DOHH2 (cell line): Measurements from ENCODE around the gene VANGL2.

Experiments used
- EZH2phosphoT487 ChIP-seq: fragments of 200-600 bp; sonication (generic); IDR thresholded peaks from 2 replicates; pipeline ENCODE4 v1.6.1; 2017; ENCODE audit warnings: borderline replicate concordance, mild to moderate bottlenecking, antibody characterized with exemption, low read length, moderate library complexity, mixed read lengths
- TF ChIP-seq, protein P1 (sequence below): fragments of 200-600 bp; sonication (generic); IDR thresholded peaks from one replicate; pipeline ENCODE4 v1.5.1; 2014; ENCODE audit warnings: antibody characterized with exemption, mild to moderate bottlenecking, low read depth, low read length; ENCODE audit not compliant: poor library complexity, severe bottlenecking

DNA sequence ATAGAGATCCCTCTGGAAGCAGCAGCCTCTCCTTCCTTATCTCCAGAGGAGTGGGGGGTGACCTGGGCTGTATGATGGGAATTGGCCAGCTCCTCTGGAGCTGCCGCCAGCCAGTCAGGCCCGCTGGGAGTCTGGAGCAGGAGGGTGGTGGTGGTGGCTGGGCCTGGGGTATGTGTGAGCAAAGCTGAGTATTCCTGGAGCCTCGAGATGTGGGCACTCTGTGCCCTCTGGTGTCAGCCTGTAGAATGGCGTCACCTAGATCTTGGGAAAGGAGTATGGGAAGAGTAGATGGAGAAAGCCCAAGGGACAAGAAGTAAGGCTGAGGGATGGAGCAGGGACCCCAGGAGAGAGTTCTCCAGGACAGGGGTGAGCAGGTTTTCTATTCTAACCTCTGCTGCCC is 16.0 kb downstream of the VANGL2 start:
- TF ChIP-seq, protein P1, sequence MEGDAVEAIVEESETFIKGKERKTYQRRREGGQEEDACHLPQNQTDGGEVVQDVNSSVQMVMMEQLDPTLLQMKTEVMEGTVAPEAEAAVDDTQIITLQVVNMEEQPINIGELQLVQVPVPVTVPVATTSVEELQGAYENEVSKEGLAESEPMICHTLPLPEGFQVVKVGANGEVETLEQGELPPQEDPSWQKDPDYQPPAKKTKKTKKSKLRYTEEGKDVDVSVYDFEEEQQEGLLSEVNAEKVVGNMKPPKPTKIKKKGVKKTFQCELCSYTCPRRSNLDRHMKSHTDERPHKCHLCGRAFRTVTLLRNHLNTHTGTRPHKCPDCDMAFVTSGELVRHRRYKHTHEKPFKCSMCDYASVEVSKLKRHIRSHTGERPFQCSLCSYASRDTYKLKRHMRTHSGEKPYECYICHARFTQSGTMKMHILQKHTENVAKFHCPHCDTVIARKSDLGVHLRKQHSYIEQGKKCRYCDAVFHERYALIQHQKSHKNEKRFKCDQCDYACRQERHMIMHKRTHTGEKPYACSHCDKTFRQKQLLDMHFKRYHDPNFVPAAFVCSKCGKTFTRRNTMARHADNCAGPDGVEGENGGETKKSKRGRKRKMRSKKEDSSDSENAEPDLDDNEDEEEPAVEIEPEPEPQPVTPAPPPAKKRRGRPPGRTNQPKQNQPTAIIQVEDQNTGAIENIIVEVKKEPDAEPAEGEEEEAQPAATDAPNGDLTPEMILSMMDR, result peak; percentile 25
- TF ChIP-seq EZH2phosphoT487, result no peak
